Neutrophil (primary cell): Measurements from ENCODE around the gene MEIS2.
"Not testable (repeated sequence)": the region's sequence is repeated elsewhere in the genome, so short reads cannot be mapped to it uniquely, and the experiment has no call there.

ENCODE experiments used
- H3K27ac ChIP-seq: fragments of 200-600 bp; sonication (generic); 2 replicates; pipeline ENCODE4 v1.5.1; 2016; ENCODE audit warnings: mild to moderate bottlenecking, moderate library complexity
- H3K27me3 ChIP-seq: fragments of 200-600 bp; sonication (generic); 2 replicates; pipeline ENCODE4 v1.6.0; 2016; ENCODE audit warnings: mild to moderate bottlenecking
- H3K36me3 ChIP-seq: fragments of 200-600 bp; sonication (generic); 2 replicates; pipeline ENCODE4 v1.5.1; 2017
- H3K4me1 ChIP-seq, 2 experiments: fragments of 200-600 bp in 1 of 2; sonication (generic) in 1 of 2; 1 replicate in 1 of 2; 2 replicates in 1 of 2; pipeline versions ENCODE4 v1.5.1 to v1.6.1; 2013 to 2016; ENCODE audit warnings: low read depth in 1 of 2, low read length in 1 of 2, mild to moderate bottlenecking in 1 of 2, moderate library complexity in 1 of 2; ENCODE audit not compliant: control insufficient read depth in 1 of 2, insufficient read depth in 1 of 2
- H3K4me3 ChIP-seq, 2 experiments: fragments of 200-600 bp in 1 of 2; sonication (generic) in 1 of 2; 1 replicate in 1 of 2; 2 replicates in 1 of 2; pipeline ENCODE4 v1.5.1; 2013 to 2016; ENCODE audit warnings: low read depth in 1 of 2, low read length in 1 of 2, mild to moderate bottlenecking in 1 of 2, moderate library complexity in 1 of 2
- H3K9me3 ChIP-seq: fragments of 200-600 bp; sonication (generic); 2 replicates; pipeline ENCODE4 v1.5.1; 2016
- TF ChIP-seq, protein P1 (sequence below): fragments of 200-600 bp; sonication (generic); IDR thresholded peaks from 2 replicates; pipeline ENCODE4 v1.5.1; 2016; ENCODE audit warnings: antibody characterized with exemption

MEIS2 gene

DNA sequence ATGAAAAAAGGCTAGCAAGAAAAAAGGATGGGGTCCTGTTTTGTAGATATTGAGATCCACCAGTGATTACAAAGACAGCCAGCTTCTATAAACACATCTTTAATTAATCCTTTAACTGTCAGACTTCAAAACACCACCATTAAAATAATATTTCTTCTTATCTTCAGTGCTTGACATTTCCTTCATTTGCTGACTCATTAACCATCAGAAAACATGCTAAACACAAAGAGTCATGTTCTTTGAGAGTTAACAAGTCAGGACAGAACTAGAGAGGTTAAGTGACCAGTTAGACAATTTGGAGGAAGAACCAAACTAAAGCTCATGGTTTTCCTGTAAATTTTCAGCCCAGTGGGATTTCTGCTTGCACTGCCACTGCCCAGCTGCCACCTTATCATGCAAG, 111.4 kb downstream of the MEIS2 start:
- no peaks in the 10 kb centered on the region for H3K4me1 ChIP-seq
- no peaks in the 10 kb centered on the region for H3K27me3 ChIP-seq
- no peak overlapping the region for H3K27ac ChIP-seq
- TF ChIP-seq, protein P1, sequence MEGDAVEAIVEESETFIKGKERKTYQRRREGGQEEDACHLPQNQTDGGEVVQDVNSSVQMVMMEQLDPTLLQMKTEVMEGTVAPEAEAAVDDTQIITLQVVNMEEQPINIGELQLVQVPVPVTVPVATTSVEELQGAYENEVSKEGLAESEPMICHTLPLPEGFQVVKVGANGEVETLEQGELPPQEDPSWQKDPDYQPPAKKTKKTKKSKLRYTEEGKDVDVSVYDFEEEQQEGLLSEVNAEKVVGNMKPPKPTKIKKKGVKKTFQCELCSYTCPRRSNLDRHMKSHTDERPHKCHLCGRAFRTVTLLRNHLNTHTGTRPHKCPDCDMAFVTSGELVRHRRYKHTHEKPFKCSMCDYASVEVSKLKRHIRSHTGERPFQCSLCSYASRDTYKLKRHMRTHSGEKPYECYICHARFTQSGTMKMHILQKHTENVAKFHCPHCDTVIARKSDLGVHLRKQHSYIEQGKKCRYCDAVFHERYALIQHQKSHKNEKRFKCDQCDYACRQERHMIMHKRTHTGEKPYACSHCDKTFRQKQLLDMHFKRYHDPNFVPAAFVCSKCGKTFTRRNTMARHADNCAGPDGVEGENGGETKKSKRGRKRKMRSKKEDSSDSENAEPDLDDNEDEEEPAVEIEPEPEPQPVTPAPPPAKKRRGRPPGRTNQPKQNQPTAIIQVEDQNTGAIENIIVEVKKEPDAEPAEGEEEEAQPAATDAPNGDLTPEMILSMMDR: no peak
- no peaks in the 10 kb centered on the region for H3K36me3 ChIP-seq
- no peaks in the 10 kb centered on the region for H3K9me3 ChIP-seq
- H3K4me3 ChIP-seq: no peak overlapping the region

GRCh38 chr15:36982430-36982829, 117.9 kb downstream of the MEIS2 start:
- TF ChIP-seq, protein P1: no peak
- Histone ChIP-seq H3K9me3 (no peaks in the 10 kb centered on the region), H3K27ac (no peak overlapping the region), H3K4me3 (no peak overlapping the region), H3K36me3 (no peaks in the 10 kb centered on the region), H3K4me1 (no peaks in the 10 kb centered on the region), H3K27me3 (no peaks in the 10 kb centered on the region)

GRCh38 chr15:36980281-36980680, 120.1 kb downstream of the MEIS2 start:
- H3K4me1 ChIP-seq, H3K27ac ChIP-seq, H3K27me3 ChIP-seq, H3K4me3 ChIP-seq, H3K36me3 ChIP-seq, H3K9me3 ChIP-seq: not testable (repeated sequence)

DNA sequence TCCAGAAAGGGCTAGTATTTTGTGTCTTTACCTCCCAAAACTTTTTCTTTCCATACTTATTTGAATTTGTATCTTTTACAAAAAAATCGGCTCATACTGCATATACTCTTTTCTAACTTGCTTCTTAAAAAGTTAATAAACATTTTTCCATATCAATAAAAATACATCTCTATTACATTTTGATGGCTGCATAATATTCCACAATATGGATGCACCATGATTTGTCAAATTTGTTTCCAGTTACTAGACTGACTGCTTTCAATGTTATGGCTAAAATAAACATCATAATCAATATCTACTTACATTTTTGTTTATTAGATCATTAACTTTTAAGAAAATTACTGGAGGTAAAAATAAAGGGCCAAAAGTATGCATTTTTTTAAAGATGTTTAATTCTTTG, 121.7 kb downstream of the MEIS2 start:
- H3K9me3 ChIP-seq: no peaks in the 10 kb centered on the region
- TF ChIP-seq, protein P1: no peak
- no peak overlapping the region for H3K27ac ChIP-seq
- H3K27me3 ChIP-seq: no peaks in the 10 kb centered on the region
- no peaks in the 10 kb centered on the region for H3K4me1 ChIP-seq
- no peaks in the 10 kb centered on the region for H3K36me3 ChIP-seq
- no peak overlapping the region for H3K4me3 ChIP-seq

DNA sequence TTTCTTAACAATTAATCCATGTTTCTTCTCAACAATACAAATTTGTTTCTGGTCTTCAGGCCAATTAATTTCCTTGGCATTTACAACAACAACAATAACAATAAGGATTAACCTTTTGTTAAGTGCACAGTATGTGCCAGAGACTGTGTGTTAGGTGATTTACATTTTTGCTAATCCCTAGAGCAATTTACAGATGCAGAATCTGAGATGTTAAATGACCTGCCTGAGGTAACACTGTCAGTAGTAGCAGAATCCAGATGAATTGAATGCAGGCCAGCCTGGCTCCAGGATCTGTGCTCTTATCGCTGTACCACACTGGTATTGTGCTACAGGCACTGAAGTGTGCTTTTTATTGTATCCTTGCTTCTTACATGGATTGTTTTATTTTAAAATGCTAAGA, 122.2 kb downstream of the MEIS2 start:
- no peaks in the 10 kb centered on the region for H3K9me3 ChIP-seq
- H3K4me1 ChIP-seq: no peaks in the 10 kb centered on the region
- TF ChIP-seq, protein P1: no peak
- no peaks in the 10 kb centered on the region for H3K36me3 ChIP-seq
- no peak overlapping the region for H3K27ac ChIP-seq
- H3K4me3 ChIP-seq: no peak overlapping the region
- H3K27me3 ChIP-seq: no peaks in the 10 kb centered on the region

DNA sequence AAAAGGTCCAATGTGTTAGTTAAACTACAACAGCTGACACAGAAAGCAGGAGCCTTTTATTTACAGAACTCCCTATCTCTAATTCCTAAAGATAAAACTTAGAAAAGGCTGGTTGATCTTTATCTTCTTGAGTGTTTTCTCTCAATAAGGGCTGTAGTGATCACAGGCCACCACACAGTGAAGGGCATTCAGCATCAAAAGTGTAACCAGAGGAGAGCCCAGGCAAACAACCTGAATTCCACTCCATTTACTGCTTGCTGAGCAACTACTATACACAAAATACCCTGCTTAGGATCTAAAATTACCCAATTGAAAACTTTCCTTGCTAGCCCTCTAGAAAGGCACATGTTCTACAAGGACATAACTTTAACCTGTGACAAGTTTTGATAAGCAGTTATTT, 122.7 kb downstream of the MEIS2 start:
- Histone ChIP-seq H3K4me1 (no peaks in the 10 kb centered on the region), H3K27ac (no peak overlapping the region), H3K36me3 (no peaks in the 10 kb centered on the region), H3K27me3 (no peaks in the 10 kb centered on the region), H3K4me3 (no peak overlapping the region), H3K9me3 (no peaks in the 10 kb centered on the region)
- TF ChIP-seq, protein P1: no peak
